ENCODE measurements around the gene PNMT. TPM values are rescaled to one million over a fixed set of nuclear protein-coding genes. Genes with fewer than 3 reads are reported as not detected.

The PNMT gene
- total RNA-seq, 2 experiments from 2014 or later = not detected

- intact Hi-C loops (cut with micrococcal nuclease; ENCODE audit: unreplicated experiment) = no loop called here
- Histone ChIP-seq H3K36me3 (ENCODE audit: insufficient read depth, low read length) (no peaks in the 10 kb centered on the region), H3K9me2 (ENCODE audit: insufficient read depth, low read length) (no peaks in the 10 kb centered on the region), H4K20me1 (ENCODE audit: insufficient read depth, low read length) (no peaks in the 10 kb centered on the region), H2AFZ (ENCODE audit: low read length) (no peak overlapping the region), H3K27ac (ENCODE audit: low read depth, low read length, poor library complexity, severe bottlenecking) (no peak overlapping the region), H3K4me2 (ENCODE audit: low read length) (no peak overlapping the region), H3K4me3 (ENCODE audit: low read depth, low read length, poor library complexity, severe bottlenecking) (no peak overlapping the region), H3K9me3 (ENCODE audit: low read length) (no peaks in the 10 kb centered on the region), H3K4me1 (ENCODE audit: insufficient read depth, low read length, poor library complexity, severe bottlenecking) (peaks cover 4% of the 10 kb centered on the region), H3K79me2 (ENCODE audit: insufficient read depth, low read depth, low read length) (no peaks in the 10 kb centered on the region)
- DNase-seq (ENCODE audit: low spot score) = no peak
- ChIA-PET POLR2A (no interaction called here), CTCF (ENCODE audit: unreplicated experiment) (no interaction called here)
- no peak for TF ChIP-seq CTCF (conservative IDR thresholded peaks at IDR 0.05; ENCODE audit: low read length)
- TF ChIP-seq EZH2phosphoT487 (IDR thresholded peaks at IDR 0.05; ENCODE audit: borderline replicate concordance, low read depth, low read length) = no peak
- BruUV-seq (replicated peaks) = no TSS peak
These were observed 38.7 kb downstream of the PNMT start for GRCh38 chr17:39706921-39707337.

- Histone ChIP-seq H3K4me2 (ENCODE audit: low read length) (no peak overlapping the region), H4K20me1 (ENCODE audit: insufficient read depth, low read length) (no peaks in the 10 kb centered on the region), H3K79me2 (ENCODE audit: insufficient read depth, low read depth, low read length) (no peaks in the 10 kb centered on the region), H3K9me2 (ENCODE audit: insufficient read depth, low read length) (no peaks in the 10 kb centered on the region), H3K4me1 (ENCODE audit: insufficient read depth, low read length, poor library complexity, severe bottlenecking) (no peaks in the 10 kb centered on the region), H2AFZ (ENCODE audit: low read length) (no peak overlapping the region), H3K27ac (ENCODE audit: low read depth, low read length, poor library complexity, severe bottlenecking) (no peak overlapping the region), H3K9me3 (ENCODE audit: low read length) (no peaks in the 10 kb centered on the region), H3K36me3 (ENCODE audit: insufficient read depth, low read length) (no peaks in the 10 kb centered on the region), H3K4me3 (ENCODE audit: low read depth, low read length, poor library complexity, severe bottlenecking) (no peak overlapping the region)
- ChIA-PET POLR2A (no interaction called here), CTCF (ENCODE audit: unreplicated experiment) (no interaction called here)
- TF ChIP-seq EZH2phosphoT487 (IDR thresholded peaks at IDR 0.05; ENCODE audit: borderline replicate concordance, low read depth, low read length) (no peak), CTCF (conservative IDR thresholded peaks at IDR 0.05; ENCODE audit: low read length) (no peak)
- DNase-seq (ENCODE audit: low spot score) = no peak
- intact Hi-C loops (cut with micrococcal nuclease; ENCODE audit: unreplicated experiment) = no loop called here
- BruUV-seq (replicated peaks) = no TSS peak
These were observed 41.2 kb downstream of the PNMT start for GRCh38 chr17:39709319-39709997.
